Measurements from ENCODE around the gene CFAP221. TPM values are rescaled to one million over a fixed set of nuclear protein-coding genes. Genes with fewer than 3 reads are reported as not detected.

The CFAP221 gene
- total and polyA plus RNA-seq, 12 donors: 0.14 to 2.5 (median 1.4) TPM; not detected in 1

GRCh38 chr2:119536211-119536610, 8.0 kb upstream of the CFAP221 start:
- ATAC-seq (no peak), DNase-seq (no peak)
- Histone ChIP-seq H3K4me1 (no peaks in the 10 kb centered on the region), H3K4me3 (no peak overlapping the region), H3K27ac (no peak overlapping the region), H3K36me3 (no peaks in the 10 kb centered on the region), H3K27me3 (peaks cover 0 to 21% (median under 1%) of the 10 kb centered on the region in 7 donors), H3K9me3 (peaks cover 0 to 37% (median 19%) of the 10 kb centered on the region in 11 donors)
- TF ChIP-seq CTCF (IDR thresholded peaks at IDR 0.05): no peak
- intact Hi-C loops (cut with DNase I): no loop called here
- WGBS, 2 donors: 83 to 84% methylated on average over 6 of the region's 6 CpGs

GRCh38 chr2:119536707-119537106, 7.5 kb upstream of the CFAP221 start:
- Histone ChIP-seq H3K4me1 (no peaks in the 10 kb centered on the region), H3K27ac (no peak overlapping the region), H3K9me3 (peaks cover 0 to 32% (median 19%) of the 10 kb centered on the region in 11 donors), H3K27me3 (peaks cover 0 to 26% (median 6%) of the 10 kb centered on the region in 7 donors), H3K36me3 (no peaks in the 10 kb centered on the region), H3K4me3 (no peak overlapping the region)
- WGBS, 2 donors: 68 to 72% methylated on average over 1 of the region's 1 CpG
- intact Hi-C loops (cut with DNase I): no loop called here
- no peak for TF ChIP-seq CTCF (IDR thresholded peaks at IDR 0.05)
- ATAC-seq (no peak), DNase-seq (no peak)

- no peak for TF ChIP-seq CTCF (IDR thresholded peaks at IDR 0.05)
- DNase-seq (no peak), ATAC-seq (no peak)
- Histone ChIP-seq H3K36me3 (no peaks in the 10 kb centered on the region), H3K27ac (no peak overlapping the region), H3K4me1 (no peaks in the 10 kb centered on the region), H3K9me3 (peaks cover 0 to 26% (median 14%) of the 10 kb centered on the region in 11 donors), H3K27me3 (peaks cover 0 to 28% (median 9%) of the 10 kb centered on the region in 7 donors), H3K4me3 (no peak overlapping the region)
- intact Hi-C loops (cut with DNase I): no loop called here
Observed at GRCh38 chr2:119537792-119538191, 6.5 kb upstream of the CFAP221 start.

- peaks cover 0 to 14% (median 7%) of the 10 kb centered on the region in 9 donors for H3K4me1 ChIP-seq
- no peak overlapping the region for H3K27ac ChIP-seq
- no peak for TF ChIP-seq CTCF (IDR thresholded peaks at IDR 0.05)
- DNase-seq (no peak), ATAC-seq (no peak)
- WGBS, 2 donors: 45 to 62% methylated on average over 2 of the region's 2 CpGs
- no peak overlapping the region for H3K4me3 ChIP-seq
- H3K36me3 ChIP-seq: no peaks in the 10 kb centered on the region
- H3K27me3 ChIP-seq: peaks cover 0 to 48% (median 13%) of the 10 kb centered on the region in 7 donors
- intact Hi-C loops (cut with DNase I): no loop called here
- H3K9me3 ChIP-seq: no peaks in the 10 kb centered on the region
Observed at GRCh38 chr2:119541476-119541875, 2.8 kb upstream of the CFAP221 start.

All from heart right ventricle (tissue), 16 donors.